HL-60/S4 treated with phorbol 12-myristate 13-acetate at 8.2 ng/mL for 4 days and 3 days (cell line): ENCODE measurements around the gene CDC14A.
"Not testable (repeated sequence)": the region's sequence is repeated elsewhere in the genome, so short reads cannot be mapped to it uniquely, and the experiment has no call there.

Experiments used
- in situ Hi-C: fragments of 300-500 bp; cut with MboI; formaldehyde crosslinking; loops from 2 replicates; pipeline ENCODE4 v1.15.0; 2022; ENCODE audit warnings: low sequenced_read_pairs

Gene CDC14A

DNA sequence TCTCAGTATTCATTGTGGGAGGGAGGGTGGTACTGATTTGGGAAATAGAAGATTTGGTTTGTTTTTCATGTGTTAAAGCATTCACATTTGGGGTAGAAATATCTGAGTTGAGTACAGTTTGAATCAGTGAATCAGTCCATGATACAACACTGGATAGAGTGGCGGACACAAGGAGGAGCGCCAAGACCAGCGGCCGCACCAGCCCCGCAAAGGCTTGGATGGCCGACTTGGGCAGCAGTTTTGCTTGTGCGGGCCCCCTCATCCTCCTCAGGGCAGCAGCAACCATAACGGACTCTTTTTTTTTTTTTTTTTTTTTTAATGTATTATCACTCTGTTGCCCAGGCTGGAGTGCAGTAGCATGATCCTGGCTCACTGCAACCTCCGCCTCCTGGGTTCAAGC, 20.0 kb upstream of the CDC14A start:
- in situ Hi-C loops = no loop called here

GRCh38 chr1:100335436-100335835, 16.9 kb upstream of the CDC14A start:
- in situ Hi-C loops = no loop called here

- in situ Hi-C loops = not testable (repeated sequence)
Measured at GRCh38 chr1:100337878-100338277, 14.4 kb upstream of the CDC14A start.

GRCh38 chr1:100339735-100340134, 12.6 kb upstream of the CDC14A start:
- in situ Hi-C loops = not testable (repeated sequence)

GRCh38 chr1:100340494-100340893, 11.8 kb upstream of the CDC14A start:
- in situ Hi-C loops = no loop called here

- in situ Hi-C loops = no loop called here
Measured at GRCh38 chr1:100342348-100342747, 10.0 kb upstream of the CDC14A start.

DNA sequence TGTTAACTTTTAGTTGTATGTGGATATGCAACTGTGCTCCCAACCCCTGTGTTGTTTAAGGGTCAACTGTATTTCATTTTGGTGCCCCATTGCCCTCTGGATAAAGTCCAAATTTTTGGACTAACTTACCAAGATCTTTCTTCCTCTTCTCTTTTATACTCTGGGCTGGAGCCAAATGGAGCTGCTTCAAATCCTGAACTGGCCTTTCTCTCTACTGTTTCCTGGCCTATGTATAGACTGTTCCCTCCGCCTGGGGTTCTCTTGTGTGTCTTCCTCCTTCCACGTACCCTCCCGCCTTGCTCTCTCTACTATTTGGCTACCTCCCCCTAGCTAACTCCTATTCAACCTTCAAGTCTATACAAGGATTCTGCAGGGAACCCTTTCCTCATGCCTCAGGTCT, 8.4 kb upstream of the CDC14A start:
- in situ Hi-C loops = no loop called here

- in situ Hi-C loops = no loop called here
Measured at GRCh38 chr1:100344774-100345173, 7.5 kb upstream of the CDC14A start.

DNA sequence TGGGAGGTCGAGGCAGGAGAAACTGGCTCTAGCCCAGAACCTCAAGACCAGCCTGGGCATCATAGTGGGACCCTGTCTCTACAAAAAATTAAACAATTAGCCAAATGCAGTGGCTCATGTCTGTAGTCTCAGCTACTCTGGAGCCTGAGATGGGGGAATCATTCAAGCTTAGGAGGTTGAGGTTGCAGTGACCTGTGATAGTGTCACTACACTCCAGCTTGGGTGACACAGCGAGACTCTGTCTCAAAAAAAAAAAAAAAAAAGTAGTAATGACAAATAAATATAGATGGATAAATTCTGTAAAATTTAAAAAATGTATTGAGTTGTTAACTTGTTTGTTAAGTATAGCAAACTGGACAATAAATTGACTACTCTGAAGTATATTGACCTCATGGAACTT, 5.9 kb upstream of the CDC14A start:
- in situ Hi-C loops = no loop called here

DNA sequence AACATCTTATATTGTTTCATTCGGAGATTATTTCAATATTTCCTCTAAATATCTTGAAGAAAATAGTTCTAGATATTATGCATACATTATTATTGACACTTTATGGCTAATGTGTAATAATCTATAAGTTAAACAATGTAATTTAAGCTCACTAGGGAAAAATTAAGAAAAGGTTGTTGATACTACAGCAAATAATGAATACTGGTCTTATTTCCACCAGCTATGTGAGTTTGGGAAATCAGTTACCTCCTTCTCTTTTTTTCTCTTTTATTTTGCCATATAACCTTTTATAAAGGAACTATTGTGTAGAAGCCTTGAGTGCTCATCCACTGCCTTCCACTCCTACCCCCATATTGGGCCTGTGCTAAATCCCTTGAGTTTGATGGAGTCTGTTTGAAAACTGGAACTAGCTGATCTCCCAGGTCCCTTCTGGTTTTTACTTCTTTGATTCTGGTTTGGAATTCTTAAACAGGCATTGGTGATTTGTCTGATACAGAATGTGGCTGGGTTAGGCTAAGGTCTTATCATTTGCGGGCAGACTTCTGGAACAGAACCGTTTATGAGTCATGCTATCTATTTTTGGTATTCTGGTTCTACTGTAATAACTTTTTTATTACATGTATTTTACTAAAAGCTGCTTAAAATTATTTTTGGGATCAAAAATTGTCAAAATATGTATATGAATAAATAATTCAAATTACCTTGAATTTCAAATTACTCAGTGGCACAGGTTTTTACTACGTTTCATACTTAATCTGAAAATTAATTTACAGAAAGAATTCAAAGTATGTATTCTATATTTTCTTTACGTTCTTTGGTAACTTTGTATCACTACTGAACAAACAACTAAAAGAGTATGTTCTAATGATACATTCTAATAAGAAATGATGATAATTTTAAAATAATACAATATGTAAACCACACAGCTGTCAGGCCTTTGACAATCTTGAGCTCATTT, 5.0 kb upstream of the CDC14A start:
- in situ Hi-C loops = no loop called here

DNA sequence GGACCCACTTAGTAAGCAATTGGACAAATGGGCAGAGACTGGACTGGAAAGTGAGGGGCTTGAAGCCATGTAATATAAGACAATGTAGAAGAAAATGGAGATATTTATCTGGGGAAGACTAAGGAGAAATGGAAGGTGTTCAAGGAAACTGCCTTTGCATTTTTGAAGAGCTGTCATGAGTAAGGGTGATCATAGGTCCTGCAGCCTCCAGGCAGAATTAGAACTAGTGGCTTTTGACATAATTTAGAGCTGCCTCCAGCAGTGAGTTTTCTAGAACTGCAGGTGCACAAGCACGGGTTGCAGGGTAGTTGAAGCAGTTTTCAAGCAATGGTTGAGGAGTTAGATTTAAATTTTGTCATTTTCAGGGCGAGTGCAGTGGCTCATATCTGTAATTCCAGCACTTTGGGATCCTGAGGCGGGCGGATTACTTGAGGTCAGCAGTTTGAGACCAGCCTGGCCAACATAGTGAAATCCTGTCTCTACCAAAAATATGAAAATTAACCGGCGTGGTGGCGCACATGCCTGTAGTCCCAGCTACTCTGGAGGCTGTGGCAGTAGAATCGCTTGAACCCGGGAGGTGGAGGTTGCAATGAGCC, 3.7 kb upstream of the CDC14A start:
- in situ Hi-C loops = no loop called here

GRCh38 chr1:100349246-100349645, 3.1 kb upstream of the CDC14A start:
- in situ Hi-C loops = no loop called here

DNA sequence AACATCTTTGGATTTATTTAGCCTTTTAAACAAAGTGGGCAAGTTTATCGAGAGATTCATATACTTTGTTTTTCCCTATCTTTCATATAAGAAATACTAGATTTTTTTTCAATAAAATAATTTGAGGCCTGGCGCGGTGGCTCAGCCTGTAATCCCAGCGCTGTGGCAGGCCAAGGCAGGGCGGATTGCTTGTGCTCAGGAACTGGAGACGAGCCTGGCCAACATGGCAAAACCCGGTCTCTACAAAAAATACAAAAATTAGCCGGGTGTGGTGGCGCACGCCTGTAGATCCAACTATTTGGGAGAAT, 1.6 kb upstream of the CDC14A start:
- in situ Hi-C loops = no loop called here

GRCh38 chr1:100351095-100351887, 1.0 kb upstream of the CDC14A start:
- in situ Hi-C loops = no loop called here

DNA sequence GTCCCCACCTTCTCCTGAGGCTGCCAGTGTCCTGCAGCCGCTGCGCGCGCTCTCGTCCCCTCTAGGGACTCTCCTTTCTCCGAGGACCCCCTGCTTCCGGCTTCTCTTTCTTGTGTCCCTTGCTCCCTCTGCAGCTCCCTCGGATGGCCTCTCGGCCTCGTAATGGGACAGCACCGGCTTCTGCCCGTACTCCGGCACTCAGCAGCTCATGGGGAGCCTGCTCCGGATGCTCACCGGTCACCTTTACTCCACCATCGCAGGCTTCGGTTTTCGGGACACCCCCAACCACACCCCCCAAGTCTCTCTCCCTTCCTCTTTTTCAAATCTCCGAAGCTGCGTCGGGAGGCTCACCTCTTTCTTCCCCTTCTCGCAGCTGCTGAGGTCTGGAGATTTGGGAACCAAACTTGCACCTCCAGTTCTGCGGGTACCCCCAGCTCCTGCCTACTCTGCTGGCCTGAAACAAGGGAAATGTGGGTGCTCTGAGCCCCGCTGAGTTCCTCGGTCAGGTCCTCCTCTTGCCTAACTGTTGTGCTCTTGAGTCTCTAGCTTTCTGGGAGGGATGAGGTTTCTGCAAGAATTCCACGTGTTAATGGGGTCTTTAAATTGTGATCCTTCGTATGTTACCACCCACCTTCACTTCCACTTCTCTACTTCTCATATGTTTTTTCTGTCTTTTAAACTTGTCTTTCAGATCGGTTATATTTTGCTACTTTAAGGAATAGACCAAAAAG, 930 bp downstream of the CDC14A start:
- in situ Hi-C loops = no loop called here

GRCh38 chr1:100353988-100354387, 1.7 kb downstream of the CDC14A start:
- in situ Hi-C loops = no loop called here

GRCh38 chr1:100354971-100355394, 2.7 kb downstream of the CDC14A start:
- in situ Hi-C loops = no loop called here

DNA sequence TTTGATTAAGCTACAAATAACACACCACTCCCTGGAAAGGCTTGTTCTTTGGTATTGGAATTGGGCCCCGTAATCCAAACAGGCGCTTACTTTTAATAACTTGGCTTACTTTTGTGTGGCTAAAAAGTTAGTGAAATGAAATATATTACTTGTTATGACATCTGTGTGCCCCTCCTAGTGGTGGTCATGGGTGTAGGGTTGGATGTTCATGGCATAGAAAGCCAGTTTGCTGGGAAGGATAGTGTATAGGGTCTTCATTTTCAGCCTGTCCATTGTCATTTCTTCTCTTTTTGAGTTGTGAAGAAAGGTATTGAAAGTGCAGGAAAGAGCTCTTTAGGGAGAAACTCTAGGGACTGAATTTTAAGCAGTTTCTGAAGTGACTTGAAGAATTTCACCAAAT, 5.9 kb downstream of the CDC14A start:
- in situ Hi-C loops = no loop called here

DNA sequence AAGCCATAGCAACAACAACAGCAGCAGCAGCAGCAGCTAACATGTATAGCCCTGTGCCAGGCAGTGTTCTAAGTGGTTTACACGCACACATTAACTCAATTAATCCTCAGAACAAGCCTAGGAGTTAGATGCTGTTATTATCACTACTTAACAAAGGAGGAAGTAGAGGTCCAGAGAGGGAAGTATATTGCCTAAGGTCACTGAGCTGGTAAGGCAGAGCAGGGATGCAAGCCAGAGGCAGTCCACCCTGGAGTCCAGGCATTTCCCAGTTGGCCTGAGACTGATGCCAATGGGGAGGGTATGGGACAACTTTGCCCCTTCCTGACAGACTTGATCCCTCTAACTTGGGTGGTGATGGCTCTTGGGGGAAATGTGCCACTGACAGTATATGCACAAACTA, 6.8 kb downstream of the CDC14A start:
- in situ Hi-C loops = no loop called here

- in situ Hi-C loops = no loop called here
Measured at GRCh38 chr1:100360790-100361510, 8.6 kb downstream of the CDC14A start.
